ENCODE results near the gene GASK1A.

DNA sequence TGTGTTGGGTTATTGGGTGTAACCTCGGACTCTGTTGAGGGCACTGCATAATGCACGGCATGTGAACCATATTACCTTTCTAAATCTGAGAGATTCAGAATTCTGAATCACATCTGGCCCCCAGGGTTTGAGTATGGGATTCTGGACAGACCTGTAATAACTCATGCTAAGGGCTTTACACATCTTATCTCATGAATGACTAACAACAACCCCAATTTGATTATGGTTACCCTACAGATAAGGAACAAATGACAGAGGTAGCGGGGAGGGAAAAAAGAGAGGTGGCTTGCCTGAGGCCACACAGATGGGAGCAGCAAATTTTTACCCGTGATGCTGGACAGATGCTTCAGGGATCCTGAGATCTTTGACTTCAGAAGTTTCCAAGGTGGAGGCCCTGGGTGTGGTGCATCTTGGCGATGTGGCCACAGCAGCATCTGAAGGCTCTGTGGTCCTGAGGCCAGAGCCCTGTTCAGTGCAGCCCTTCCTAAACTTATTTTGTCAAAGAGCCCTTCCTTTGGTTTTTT, 83.0 kb downstream of the GASK1A start:
- TF ChIP-seq CTCF (conservative IDR thresholded peaks at IDR 0.05) (no peak), ZFX (IDR thresholded peaks at IDR 0.05) (no peak)
